Left lung (tissue), 10 donors: ENCODE data around the gene ARL4A. TPM values are rescaled to one million over a fixed set of nuclear protein-coding genes. Genes with fewer than 3 reads are reported as not detected.
"Not testable (repeated sequence)": the region's sequence is repeated elsewhere in the genome, so short reads cannot be mapped to it uniquely, and the experiment has no call there.

Experiments used
- ATAC-seq: fragments of 200-7000 bp; cut with Tn5 transposase; one replicate; pipeline ENCODE4 v1.9.1; 2020; ENCODE audit warnings: moderate library complexity
- DNase-seq, 4 donors: peaks; one replicate each; pipeline ENCODE4 v3.0.0-alpha.2; 2013 to 2020
- H3K27ac ChIP-seq, 2 donors: fragments of 200-600 bp; sonication (generic) in 1 of 2; one replicate each; pipeline versions ENCODE4 v1.5.0 to v1.8.0; 2020 to 2021
- H3K27me3 ChIP-seq, 2 donors: fragments of 200-600 bp; sonication (generic) in 1 of 2; one replicate each; pipeline versions ENCODE4 v1.5.0 to v1.8.0; 2020 to 2021
- H3K36me3 ChIP-seq, 2 donors: fragments of 200-600 bp; sonication (generic) in 1 of 2; one replicate each; pipeline versions ENCODE4 v1.5.0 to v1.8.0; 2020 to 2021
- H3K4me1 ChIP-seq, 2 donors: fragments of 200-600 bp; one replicate each; pipeline ENCODE4 v1.8.0; 2021
- H3K4me3 ChIP-seq, 2 donors: fragments of 200-600 bp; sonication (generic) in 1 of 2; one replicate each; pipeline versions ENCODE4 v1.5.0 to v1.8.0; 2020 to 2021; ENCODE audit warnings: mild to moderate bottlenecking in 1 of 2
- H3K9me3 ChIP-seq, 2 donors: fragments of 200-600 bp; sonication (generic) in 1 of 2; one replicate each; pipeline versions ENCODE4 v1.5.0 to v1.8.0; 2020 to 2021
- intact Hi-C, 2 donors: fragments of 100-400 bp; cut with DNase I; formaldehyde crosslinking; loops; one replicate each; pipeline versions ENCODE4 v1.11.2 to v1.14.2; 2022
- polyA plus RNA-seq, 6 donors: library from polyadenylated mRNA; unstranded; fragments of 120-200 nt; gene quantifications; one replicate each; pipeline ENCODE4 v1.2.1, GENCODE V29; 2013; ENCODE audit not compliant: insufficient read length in 6 of 6
- total RNA-seq, 2 donors: library from RNA; stranded (reverse); fragmentation: NEBNext Ultra II Directional; extraction: Animal tissue kit (Norgen Biotek cat#: 25700); gene quantifications; one replicate each; pipeline ENCODE4 v1.2.1, GENCODE V29; 2021
- TF ChIP-seq, protein P1 (sequence below), 2 donors: fragments of 200-600 bp; sonication (generic) in 1 of 2; IDR thresholded peaks; one replicate each; pipeline versions ENCODE4 v1.5.0 to v1.8.0; 2021; ENCODE audit warnings: antibody characterized with exemption in 2 of 2
- donor health status: DM: no; HTN: yes; CAD: no.
- donor health status: DM: no; HTN: no; CAD: no.

Gene ARL4A
- total and polyA plus RNA-seq, 8 donors = 18.4 to 36.8 (median 27.4) TPM

DNA sequence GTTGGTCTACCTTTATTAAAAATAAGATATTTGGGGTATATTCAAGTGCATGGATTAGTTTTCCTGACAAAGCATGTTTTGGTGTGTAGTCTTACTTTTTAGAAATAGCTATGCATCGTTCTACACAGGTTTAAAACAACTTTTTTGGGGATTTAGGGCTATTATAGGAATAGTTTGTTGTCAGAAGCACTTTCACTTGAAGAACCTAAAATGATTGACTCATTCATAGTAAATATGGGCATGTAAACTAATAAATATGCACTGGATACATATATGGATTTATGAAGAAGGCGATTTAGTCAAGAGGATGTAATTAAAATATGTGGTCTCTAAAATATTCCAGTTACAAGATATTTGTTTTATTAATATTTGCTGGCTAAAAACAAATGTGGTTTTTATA is 2.0 kb downstream of the ARL4A start:
- Histone ChIP-seq H3K4me1 (peaks cover 7 to 11% of the 10 kb centered on the region in 2 donors), H3K27me3 (no peaks in the 10 kb centered on the region), H3K36me3 (no peaks in the 10 kb centered on the region), H3K27ac (no peak overlapping the region), H3K4me3 (peak overlapping the region in 1 of 2 donors; percentile 89), H3K9me3 (no peaks in the 10 kb centered on the region)
- DNase-seq = no peak
- no peak for ATAC-seq
- TF ChIP-seq, protein P1, sequence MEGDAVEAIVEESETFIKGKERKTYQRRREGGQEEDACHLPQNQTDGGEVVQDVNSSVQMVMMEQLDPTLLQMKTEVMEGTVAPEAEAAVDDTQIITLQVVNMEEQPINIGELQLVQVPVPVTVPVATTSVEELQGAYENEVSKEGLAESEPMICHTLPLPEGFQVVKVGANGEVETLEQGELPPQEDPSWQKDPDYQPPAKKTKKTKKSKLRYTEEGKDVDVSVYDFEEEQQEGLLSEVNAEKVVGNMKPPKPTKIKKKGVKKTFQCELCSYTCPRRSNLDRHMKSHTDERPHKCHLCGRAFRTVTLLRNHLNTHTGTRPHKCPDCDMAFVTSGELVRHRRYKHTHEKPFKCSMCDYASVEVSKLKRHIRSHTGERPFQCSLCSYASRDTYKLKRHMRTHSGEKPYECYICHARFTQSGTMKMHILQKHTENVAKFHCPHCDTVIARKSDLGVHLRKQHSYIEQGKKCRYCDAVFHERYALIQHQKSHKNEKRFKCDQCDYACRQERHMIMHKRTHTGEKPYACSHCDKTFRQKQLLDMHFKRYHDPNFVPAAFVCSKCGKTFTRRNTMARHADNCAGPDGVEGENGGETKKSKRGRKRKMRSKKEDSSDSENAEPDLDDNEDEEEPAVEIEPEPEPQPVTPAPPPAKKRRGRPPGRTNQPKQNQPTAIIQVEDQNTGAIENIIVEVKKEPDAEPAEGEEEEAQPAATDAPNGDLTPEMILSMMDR (IDR thresholded peaks at IDR 0.05) = no peak
- intact Hi-C loops = no loop called here

DNA sequence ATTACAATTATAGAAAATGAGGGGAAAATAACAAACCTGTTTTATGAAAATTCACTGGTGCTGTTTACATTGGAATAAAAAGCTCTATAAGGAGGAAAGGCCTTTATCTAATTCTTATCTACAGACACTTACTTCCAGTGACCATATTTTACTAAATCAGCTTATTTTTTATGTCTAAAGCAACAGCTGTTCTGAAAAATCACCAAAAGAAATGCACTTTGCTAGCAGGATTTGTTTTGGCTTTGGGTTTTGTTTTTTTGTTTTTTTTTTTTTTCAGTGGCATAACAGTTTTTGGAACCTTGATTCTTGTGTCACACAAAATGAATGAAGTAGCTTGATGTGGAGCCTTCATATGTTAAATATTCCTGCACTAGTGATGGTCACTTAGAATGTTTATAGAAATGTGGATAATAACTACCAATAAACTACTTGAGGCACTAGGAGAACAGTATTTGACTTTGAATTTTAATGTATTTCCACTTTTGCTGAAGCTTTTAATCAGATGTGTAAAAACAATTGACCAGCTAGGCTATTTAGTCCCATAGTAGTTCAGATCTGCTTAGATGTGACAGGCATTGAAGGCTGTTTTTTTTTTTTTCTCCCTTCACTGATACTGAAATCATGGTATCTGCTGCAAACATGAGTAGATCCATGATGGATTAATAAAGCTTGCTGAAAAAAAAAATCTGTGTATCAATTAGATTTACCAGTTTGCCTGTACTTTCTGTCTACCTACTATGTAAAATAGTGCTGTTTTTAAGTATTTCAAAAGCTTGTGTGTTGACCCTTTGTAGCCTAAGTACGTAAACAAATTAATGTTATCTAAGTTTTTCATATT is 2.8 kb downstream of the ARL4A start:
- Histone ChIP-seq H3K27ac (no peak overlapping the region), H3K27me3 (no peaks in the 10 kb centered on the region), H3K36me3 (no peaks in the 10 kb centered on the region), H3K4me1 (peaks cover 7 to 11% of the 10 kb centered on the region in 2 donors), H3K4me3 (peak overlapping the region in 1 of 2 donors; percentile 89), H3K9me3 (no peaks in the 10 kb centered on the region)
- DNase-seq (no peak), ATAC-seq (no peak)
- TF ChIP-seq, protein P1 (IDR thresholded peaks at IDR 0.05) = no peak
- intact Hi-C loops = no loop called here

DNA sequence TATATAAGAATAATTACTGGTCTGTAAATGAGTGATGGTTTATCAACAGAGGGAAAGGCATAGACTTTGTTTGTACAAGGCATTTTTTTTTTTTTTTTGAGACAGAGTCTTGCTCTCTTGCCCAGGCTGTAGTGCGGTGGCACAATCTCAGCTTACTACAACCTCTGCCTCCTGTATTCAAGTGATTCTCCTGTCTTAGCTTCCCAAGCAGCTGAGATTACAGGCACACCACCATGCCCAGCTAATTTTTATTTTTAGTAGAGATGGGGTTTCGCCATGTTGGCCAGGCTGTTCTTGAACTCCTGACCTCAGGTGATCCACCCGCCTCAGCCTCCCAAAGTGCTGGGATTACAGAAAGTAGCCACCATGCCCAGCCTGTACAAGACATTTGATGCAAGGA is 4.0 kb downstream of the ARL4A start:
- H3K4me3 ChIP-seq, H3K9me3 ChIP-seq, DNase-seq, H3K36me3 ChIP-seq, intact Hi-C loops, H3K27me3 ChIP-seq, H3K4me1 ChIP-seq, H3K27ac ChIP-seq, ATAC-seq: not testable (repeated sequence)

GRCh38 chr7:12692035-12692434 is 4.6 kb downstream of the ARL4A start:
- TF ChIP-seq, protein P1 (IDR thresholded peaks at IDR 0.05) = no peak
- DNase-seq (no peak), ATAC-seq (no peak)
- H3K9me3 ChIP-seq = no peaks in the 10 kb centered on the region
- H3K4me1 ChIP-seq = peaks cover 0 to 4% of the 10 kb centered on the region in 2 donors
- no peaks in the 10 kb centered on the region for H3K36me3 ChIP-seq
- H3K27me3 ChIP-seq = no peaks in the 10 kb centered on the region
- intact Hi-C loops = no loop called here
- no peak overlapping the region for H3K27ac ChIP-seq
- no peak overlapping the region for H3K4me3 ChIP-seq

DNA sequence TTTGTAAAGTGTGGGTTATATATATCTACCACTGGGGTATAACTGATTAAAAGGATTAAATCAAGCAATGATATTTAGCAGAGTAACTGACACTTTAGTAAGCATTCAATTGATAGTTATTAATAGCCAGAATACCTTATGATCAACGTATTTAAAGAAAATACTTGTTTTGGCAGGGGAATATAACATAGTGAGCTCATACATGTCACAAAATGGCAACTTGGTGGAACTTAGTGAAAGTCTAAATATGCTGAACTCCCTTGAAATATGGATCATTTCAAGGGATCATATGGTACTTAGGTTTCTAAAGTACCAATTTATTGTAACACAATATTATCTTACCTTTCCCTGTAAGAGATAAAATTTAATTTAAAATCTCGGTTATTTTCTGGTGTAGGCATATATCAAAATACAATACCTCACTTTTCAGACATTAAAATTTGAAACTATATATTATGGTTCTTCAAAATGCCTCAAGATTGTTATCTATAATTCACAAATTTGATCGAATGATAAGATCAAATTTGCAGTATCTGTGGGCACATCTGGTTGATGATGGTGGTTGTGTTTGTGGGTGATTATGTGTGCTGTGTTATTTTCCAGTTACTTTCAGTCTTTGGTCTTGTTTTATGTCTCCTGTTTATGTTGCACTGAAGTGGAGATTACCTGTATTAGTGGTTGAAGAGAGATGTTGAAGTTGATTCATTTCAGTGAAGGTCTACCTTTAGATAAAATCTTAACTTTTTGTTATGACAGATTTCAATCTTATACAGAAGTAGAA is 5.2 kb downstream of the ARL4A start:
- Histone ChIP-seq H3K4me1 (peaks cover 0 to 4% of the 10 kb centered on the region in 2 donors), H3K27ac (no peak overlapping the region), H3K9me3 (no peaks in the 10 kb centered on the region), H3K27me3 (no peaks in the 10 kb centered on the region), H3K36me3 (no peaks in the 10 kb centered on the region), H3K4me3 (no peak overlapping the region)
- intact Hi-C loops = no loop called here
- TF ChIP-seq, protein P1 (IDR thresholded peaks at IDR 0.05) = no peak
- no peak for ATAC-seq
- DNase-seq = no peak
